HG03135 (cell line): ENCODE data around the gene HOGA1.

Source experiments
- ATAC-seq: cut with Tn5 transposase; IDR thresholded peaks from one replicate; pipeline ENCODE4 v1.9.1; 2021; ENCODE audit warnings: mild to moderate bottlenecking, moderate library complexity; ENCODE audit not compliant: unreplicated experiment

HOGA1 gene

GRCh38 chr10:97578171-97578844, 5.9 kb upstream of the HOGA1 start:
- no peak for ATAC-seq

- ATAC-seq: no peak
These were observed 3.5 kb upstream of the HOGA1 start for GRCh38 chr10:97580421-97581367.

GRCh38 chr10:97582169-97582568, 2.0 kb upstream of the HOGA1 start:
- no peak for ATAC-seq

GRCh38 chr10:97583476-97583875, 713 bp upstream of the HOGA1 start:
- ATAC-seq: no peak

GRCh38 chr10:97584798-97585438, 729 bp downstream of the HOGA1 start:
- ATAC-seq: no peak

- ATAC-seq: no peak
These were observed 1.2 kb downstream of the HOGA1 start for GRCh38 chr10:97585439-97585811.

- ATAC-seq: no peak
These were observed 3.0 kb downstream of the HOGA1 start for GRCh38 chr10:97587183-97587582.

GRCh38 chr10:97589479-97589878, 5.3 kb downstream of the HOGA1 start, which contains the start of gene C10orf62:
Gene C10orf62 (plus strand): TSS chr10:97589721. CDS start chr10:97589898, 177 bp downstream.
- ATAC-seq: no peak

GRCh38 chr10:97590082-97590747, 6.0 kb downstream of the HOGA1 start:
- no peak for ATAC-seq

GRCh38 chr10:97590748-97591495, 6.7 kb downstream of the HOGA1 start:
- no peak for ATAC-seq

- no peak for ATAC-seq
These were observed 9.2 kb downstream of the HOGA1 start for GRCh38 chr10:97593421-97593820.

GRCh38 chr10:97596101-97597082, 12.2 kb downstream of the HOGA1 start:
- no peak for ATAC-seq

GRCh38 chr10:97597778-97598177, 13.6 kb downstream of the HOGA1 start:
- no peak for ATAC-seq

- no peak for ATAC-seq
These were observed 14.4 kb downstream of the HOGA1 start for GRCh38 chr10:97598407-97599271.

GRCh38 chr10:97599272-97599619, 15.1 kb downstream of the HOGA1 start:
- ATAC-seq: no peak

- no peak for ATAC-seq
These were observed 16.4 kb downstream of the HOGA1 start for GRCh38 chr10:97600616-97601015.

GRCh38 chr10:97601268-97602215, 17.4 kb downstream of the HOGA1 start:
- ATAC-seq: no peak
